HepG2 (cell line): ENCODE measurements around the gene RUNX3. TPM values are rescaled to one million over a fixed set of nuclear protein-coding genes. Genes with fewer than 3 reads are reported as not detected.

Experiments
- AGO1 ChIP-seq: fragments of 200-400 bp; formaldehyde crosslinking; IDR thresholded peaks from 2 replicates; pipeline ENCODE4 v1.6.1; 2017; ENCODE audit warnings: mild to moderate bottlenecking, low read depth, low read length, moderate library complexity; ENCODE audit not compliant: poor library complexity, severe bottlenecking
- FOXA3 ChIP-seq: IDR thresholded peaks from 2 replicates; pipeline ENCODE4 v1.6.1; 2016; ENCODE audit warnings: missing genetic modification reagents, missing compliant biosample characterization
- HDAC2 ChIP-seq: sonication (generic); formaldehyde crosslinking; IDR thresholded peaks from 2 replicates; pipeline ENCODE4 v1.4.0; 2020; ENCODE audit warnings: missing genetic modification reagents
- HDAC6 ChIP-seq: fragments of 200-600 bp; sonication (generic); IDR thresholded peaks from 2 replicates; pipeline ENCODE4 v1.7.0; 2017; ENCODE audit warnings: mild to moderate bottlenecking, antibody characterized with exemption, low read length, low read depth
- ISX ChIP-seq: sonication (generic); formaldehyde crosslinking; conservative IDR thresholded peaks from 2 replicates; pipeline ENCODE4 v1.5.0; 2020; ENCODE audit warnings: missing genetic modification reagents
- KDM1A ChIP-seq: IDR thresholded peaks from 2 replicates; pipeline ENCODE4 v1.6.1; 2016; ENCODE audit warnings: missing compliant biosample characterization
- NRL ChIP-seq: sonication (generic); formaldehyde crosslinking; IDR thresholded peaks from 2 replicates; pipeline ENCODE4 v1.5.0; 2020; ENCODE audit warnings: missing genetic modification reagents, mild to moderate bottlenecking, moderate library complexity, borderline replicate concordance
- PAX8 ChIP-seq: sonication (generic); formaldehyde crosslinking; IDR thresholded peaks from 2 replicates; pipeline ENCODE4 v1.8.0; 2022; ENCODE audit warnings: mild to moderate bottlenecking, missing genetic modification reagents, borderline replicate concordance
- POLR2AphosphoS2 ChIP-seq: IDR thresholded peaks from 2 replicates; pipeline ENCODE4 v1.6.1; 2011; ENCODE audit warnings: low read depth, low read length, improper control_type of control experiment
- REPIN1 ChIP-seq: sonication (generic); formaldehyde crosslinking; IDR thresholded peaks from 2 replicates; pipeline ENCODE4 v1.8.0; 2022; ENCODE audit warnings: missing genetic modification reagents, low read depth, mild to moderate bottlenecking, borderline replicate concordance
- RFX5 ChIP-seq: IDR thresholded peaks from 2 replicates; pipeline ENCODE4 v1.6.1; 2011; ENCODE audit warnings: low read depth, low read length, improper control_type of control experiment
- TARDBP ChIP-seq: sonication (generic); formaldehyde crosslinking; IDR thresholded peaks from 2 replicates; pipeline ENCODE4 v1.8.0; 2022; ENCODE audit warnings: mild to moderate bottlenecking, missing genetic modification reagents
- TBP ChIP-seq: sonication (generic); formaldehyde crosslinking; IDR thresholded peaks from 2 replicates; pipeline ENCODE4 v1.5.0; 2020; ENCODE audit warnings: missing genetic modification reagents
- TFDP2 ChIP-seq: sonication (generic); formaldehyde crosslinking; IDR thresholded peaks from 2 replicates; pipeline ENCODE4 v1.4.0; 2020; ENCODE audit warnings: missing genetic modification reagents
- ZMYM4 ChIP-seq: sonication (generic); formaldehyde crosslinking; IDR thresholded peaks from 2 replicates; pipeline ENCODE4 v1.8.1; 2023; ENCODE audit warnings: mild to moderate bottlenecking, missing genetic modification reagents
- ZNF263 ChIP-seq: sonication (generic); formaldehyde crosslinking; IDR thresholded peaks from 2 replicates; pipeline ENCODE4 v1.4.0; 2020; ENCODE audit warnings: missing genetic modification reagents
- ZNF329 ChIP-seq: sonication (generic); formaldehyde crosslinking; IDR thresholded peaks from 2 replicates; pipeline ENCODE4 v1.9.0; 2021; ENCODE audit warnings: low read depth, mild to moderate bottlenecking, missing genetic modification reagents
- ZNF552 ChIP-seq: sonication (generic); formaldehyde crosslinking; IDR thresholded peaks from 2 replicates; pipeline ENCODE4 v1.9.0; 2022; ENCODE audit warnings: missing genetic modification reagents, mild to moderate bottlenecking, borderline replicate concordance
- ZNF557 ChIP-seq: sonication (generic); formaldehyde crosslinking; IDR thresholded peaks from 2 replicates; pipeline ENCODE4 v1.4.0; 2020; ENCODE audit warnings: missing genetic modification reagents
- ZNF614 ChIP-seq: IDR thresholded peaks from 2 replicates; pipeline ENCODE4 v1.6.1; 2018; ENCODE audit warnings: missing biosample characterization, missing genetic modification reagents, inconsistent platforms, borderline replicate concordance
- ZNF777 ChIP-seq: sonication (generic); formaldehyde crosslinking; IDR thresholded peaks from 2 replicates; pipeline ENCODE4 v1.4.0; 2020; ENCODE audit warnings: missing genetic modification reagents
- polyA plus RNA-seq, 8 experiments: library from polyadenylated mRNA; depleted of rRNA in 3 of 8; stranded (reverse) in 7 of 8; unstranded in 1 of 8; fragments of >200 nt; fragmentation: Illumina TruSeq in 4 of 8; extraction: Trizol in 4 of 8; gene quantifications; 2 replicates each; pipeline versions ENCODE4 v1.2.1 to v1.2.3, GENCODE V29; 2011 to 2016; ENCODE audit warnings: low read depth in 4 of 8, missing spikeins in 1 of 8, mixed read lengths in 1 of 8; ENCODE audit not compliant: insufficient read depth in 1 of 8
- total RNA-seq, 5 experiments: library from RNA; depleted of rRNA; stranded (reverse); fragments of >200 nt; fragmentation: Illumina TruSeq; extraction: Trizol; gene quantifications; 2 replicates each; pipeline ENCODE4 v1.2.3, GENCODE V29; 2016; ENCODE audit warnings: low read depth in 1 of 5
- TF ChIP-seq, protein P1 (sequence below): sonication (generic); formaldehyde crosslinking; IDR thresholded peaks from 2 replicates; pipeline ENCODE4 v1.5.0; 2020; ENCODE audit warnings: mild to moderate bottlenecking, missing genetic modification reagents, borderline replicate concordance

Gene RUNX3
- total and polyA plus RNA-seq, 2 of the 13 experiments (the other 11 are each of a cell fraction or from before 2014, with no cell fraction given) = 0.04 to 0.22 TPM

- TF ChIP-seq FOXA3 (CRISPR knock-in tag) (no peak), RFX5 (no peak), PAX8 (CRISPR knock-in tag) (no peak), KDM1A (CRISPR knock-in tag) (peak; percentile 18; the same call in 1 of the 2 replicates), HDAC6 (no peak), TFDP2 (no peak), NRL (CRISPR knock-in tag) (no peak), AGO1 (no peak), TARDBP (CRISPR knock-in tag) (no peak), TBP (CRISPR knock-in tag) (no peak), HDAC2 (CRISPR knock-in tag) (peak; percentile 59; the same call in 1 of the 2 replicates), ZNF614 (CRISPR knock-in tag) (no peak), ZNF552 (CRISPR knock-in tag) (no peak), ZNF329 (CRISPR knock-in tag) (no peak), POLR2AphosphoS2 (no peak), ISX (no peak), ZNF777 (CRISPR knock-in tag) (peak; percentile 18; the same call in 1 of the 2 replicates), ZMYM4 (peak; percentile 64), REPIN1 (CRISPR knock-in tag) (no peak; the same call in 1 of the 2 replicates), ZNF557 (no peak), ZNF263 (CRISPR knock-in tag) (peak; percentile 70; the same call in 1 of the 2 replicates)
- TF ChIP-seq, protein P1, sequence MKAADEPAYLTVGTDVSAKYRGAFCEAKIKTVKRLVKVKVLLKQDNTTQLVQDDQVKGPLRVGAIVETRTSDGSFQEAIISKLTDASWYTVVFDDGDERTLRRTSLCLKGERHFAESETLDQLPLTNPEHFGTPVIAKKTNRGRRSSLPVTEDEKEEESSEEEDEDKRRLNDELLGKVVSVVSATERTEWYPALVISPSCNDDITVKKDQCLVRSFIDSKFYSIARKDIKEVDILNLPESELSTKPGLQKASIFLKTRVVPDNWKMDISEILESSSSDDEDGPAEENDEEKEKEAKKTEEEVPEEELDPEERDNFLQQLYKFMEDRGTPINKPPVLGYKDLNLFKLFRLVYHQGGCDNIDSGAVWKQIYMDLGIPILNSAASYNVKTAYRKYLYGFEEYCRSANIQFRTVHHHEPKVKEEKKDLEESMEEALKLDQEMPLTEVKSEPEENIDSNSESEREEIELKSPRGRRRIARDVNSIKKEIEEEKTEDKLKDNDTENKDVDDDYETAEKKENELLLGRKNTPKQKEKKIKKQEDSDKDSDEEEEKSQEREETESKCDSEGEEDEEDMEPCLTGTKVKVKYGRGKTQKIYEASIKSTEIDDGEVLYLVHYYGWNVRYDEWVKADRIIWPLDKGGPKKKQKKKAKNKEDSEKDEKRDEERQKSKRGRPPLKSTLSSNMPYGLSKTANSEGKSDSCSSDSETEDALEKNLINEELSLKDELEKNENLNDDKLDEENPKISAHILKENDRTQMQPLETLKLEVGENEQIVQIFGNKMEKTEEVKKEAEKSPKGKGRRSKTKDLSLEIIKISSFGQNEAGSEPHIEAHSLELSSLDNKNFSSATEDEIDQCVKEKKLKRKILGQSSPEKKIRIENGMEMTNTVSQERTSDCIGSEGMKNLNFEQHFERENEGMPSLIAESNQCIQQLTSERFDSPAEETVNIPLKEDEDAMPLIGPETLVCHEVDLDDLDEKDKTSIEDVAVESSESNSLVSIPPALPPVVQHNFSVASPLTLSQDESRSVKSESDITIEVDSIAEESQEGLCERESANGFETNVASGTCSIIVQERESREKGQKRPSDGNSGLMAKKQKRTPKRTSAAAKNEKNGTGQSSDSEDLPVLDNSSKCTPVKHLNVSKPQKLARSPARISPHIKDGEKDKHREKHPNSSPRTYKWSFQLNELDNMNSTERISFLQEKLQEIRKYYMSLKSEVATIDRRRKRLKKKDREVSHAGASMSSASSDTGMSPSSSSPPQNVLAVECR = 0 out of 2 replicates have a peak, but pooled peaks have one; percentile 20
These were observed 20.6 kb downstream of the RUNX3 start (continued) for GRCh38 chr1:24909388-24909898.
